ENCODE results near the gene NFATC2.

The NFATC2 gene

DNA sequence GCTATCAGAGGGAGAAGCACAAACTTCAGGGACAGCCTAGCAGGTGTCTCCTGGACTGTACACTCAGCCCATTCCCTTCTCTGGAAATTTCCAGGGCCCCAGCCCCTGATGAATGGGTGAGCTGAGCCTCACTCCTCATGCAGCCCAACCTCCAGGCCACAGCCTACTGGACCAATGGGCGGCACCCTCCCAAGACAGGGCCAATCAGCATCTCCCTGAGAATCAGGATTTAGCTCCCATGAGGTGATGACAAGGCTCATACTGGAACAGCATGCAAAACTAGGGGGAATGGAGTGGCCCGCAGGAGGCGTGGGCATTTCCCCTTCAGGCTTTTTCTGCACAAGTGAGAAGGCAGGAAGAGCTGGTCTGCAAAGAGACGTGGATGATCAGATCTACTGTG is 29.0 kb downstream of the NFATC2 start:
- no peak for DNase-seq

GRCh38 chr20:51512645-51513044 is 29.9 kb downstream of the NFATC2 start:
- no peak for DNase-seq

- no peak for DNase-seq
Measured at GRCh38 chr20:51511861-51512619, 30.5 kb downstream of the NFATC2 start.

GRCh38 chr20:51510936-51511605 is 31.4 kb downstream of the NFATC2 start:
- DNase-seq, result no peak

DNA sequence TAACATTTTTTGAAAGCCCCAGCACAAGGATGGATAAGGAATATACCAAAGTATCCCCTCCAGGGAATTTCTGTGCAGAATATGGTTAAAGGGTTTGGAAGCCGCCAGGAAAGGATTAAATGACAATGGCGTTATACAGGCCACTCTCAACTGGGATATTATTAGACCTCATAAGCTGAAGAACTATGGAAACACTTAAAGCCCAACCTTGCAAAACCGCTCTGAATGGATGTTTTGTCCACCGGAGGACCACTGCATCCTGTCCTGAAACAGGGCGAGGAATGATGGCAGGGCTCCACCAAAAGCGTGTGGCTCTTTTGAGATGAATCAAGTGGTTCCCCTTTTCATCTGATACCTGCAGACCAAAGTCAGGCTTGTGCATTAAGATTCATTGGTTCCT is 32.4 kb downstream of the NFATC2 start:
- no peak for DNase-seq

DNA sequence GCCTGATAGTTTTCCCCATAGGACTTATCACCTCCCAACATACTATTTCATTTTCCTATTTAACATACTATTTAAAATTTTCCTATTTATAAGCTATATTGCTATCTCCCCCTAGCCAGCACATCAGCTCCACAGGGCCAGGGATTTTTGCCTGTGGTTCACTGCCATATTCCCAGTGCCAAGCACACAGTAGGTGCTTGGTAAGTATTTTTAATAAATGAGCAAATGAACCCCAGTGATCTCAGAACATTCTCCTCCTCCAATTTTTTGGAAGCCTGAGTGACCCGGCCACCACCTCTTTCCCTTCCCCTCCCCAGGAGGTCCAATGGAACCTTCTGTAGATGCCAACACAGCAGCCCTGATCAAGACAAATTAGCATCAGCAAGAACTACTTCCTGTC is 33.3 kb downstream of the NFATC2 start:
- no peak for DNase-seq

DNA sequence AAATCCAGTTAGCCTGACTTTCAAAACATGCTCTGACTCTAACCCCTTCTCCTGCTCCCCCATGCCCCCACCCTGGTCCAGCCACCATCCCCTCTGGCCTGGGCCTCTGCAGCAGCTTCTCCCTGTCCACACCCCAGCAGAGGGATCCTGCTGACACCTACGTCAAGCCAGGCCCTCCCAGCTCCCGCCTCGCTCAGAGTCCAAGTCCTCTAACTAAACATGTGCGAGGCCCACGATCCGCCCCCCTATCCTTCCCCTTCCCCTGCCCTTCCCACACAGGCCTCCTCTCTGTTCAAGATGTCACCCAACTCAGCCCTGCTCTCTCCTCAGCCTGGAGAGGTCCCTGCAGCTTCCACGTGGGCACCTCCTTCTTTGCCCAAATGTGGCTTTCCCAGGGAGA is 33.7 kb downstream of the NFATC2 start:
- no peak for DNase-seq

GRCh38 chr20:51508158-51508557 is 34.4 kb downstream of the NFATC2 start:
- DNase-seq, result no peak

GRCh38 chr20:51507216-51508036 is 35.1 kb downstream of the NFATC2 start:
- DNase-seq, result no peak

DNA sequence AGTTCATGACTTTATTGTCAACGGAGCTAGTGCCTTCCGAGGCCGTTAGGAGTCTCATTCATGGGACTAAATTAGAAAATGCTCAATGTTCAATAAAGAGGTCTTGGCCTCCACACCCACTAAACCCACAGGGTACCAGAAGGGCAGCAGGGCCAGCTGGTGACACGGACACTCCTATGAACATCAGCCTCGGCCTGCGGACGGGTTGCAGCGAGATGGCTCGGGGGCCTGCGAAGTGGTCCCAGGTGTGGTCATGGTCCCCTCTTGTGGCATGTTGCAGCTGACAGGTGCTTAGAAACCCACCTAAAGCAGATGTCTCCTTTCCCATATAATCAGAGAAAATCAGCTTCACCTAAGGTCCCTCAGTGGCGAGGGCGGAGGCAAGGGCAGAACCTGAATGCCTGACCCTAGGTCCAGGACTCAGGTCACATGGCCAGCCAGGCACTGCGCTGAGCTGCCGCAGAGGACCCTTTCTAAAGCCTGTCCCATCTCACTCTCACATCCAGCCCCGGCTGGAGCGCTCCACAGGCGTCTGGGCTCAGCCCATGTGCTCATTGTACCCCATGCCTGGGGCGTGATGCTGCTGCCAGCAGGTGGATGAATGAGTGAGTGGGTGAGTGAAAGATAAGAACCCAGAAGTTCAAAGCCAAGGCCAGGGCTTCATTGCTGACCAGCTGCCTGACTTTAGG is 35.8 kb downstream of the NFATC2 start:
- no peak for DNase-seq

GRCh38 chr20:51505566-51505965 is 37.0 kb downstream of the NFATC2 start:
- no peak for DNase-seq

DNA sequence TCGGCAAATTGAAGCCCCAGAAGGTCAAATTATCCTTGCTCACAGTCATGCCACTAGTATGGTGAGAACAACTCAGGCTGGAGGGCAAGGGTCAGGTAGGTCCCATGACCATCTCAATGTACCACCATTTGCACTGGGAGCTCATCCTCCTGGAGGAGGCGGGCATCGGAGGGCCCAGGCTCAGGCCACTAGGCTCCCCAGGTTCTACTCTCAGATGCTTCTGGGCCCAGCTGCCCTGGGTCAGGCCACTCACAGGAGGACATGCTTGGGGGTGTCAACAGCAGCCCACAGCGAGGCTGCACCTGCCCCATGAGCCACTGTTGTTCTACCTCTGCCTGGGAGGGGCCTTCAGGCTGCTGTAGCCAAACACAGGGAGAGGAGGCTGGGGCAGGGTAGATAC is 39.1 kb downstream of the NFATC2 start:
- DNase-seq, result no peak

GRCh38 chr20:51500936-51501335 is 41.6 kb downstream of the NFATC2 start:
- DNase-seq, result no peak

DNA sequence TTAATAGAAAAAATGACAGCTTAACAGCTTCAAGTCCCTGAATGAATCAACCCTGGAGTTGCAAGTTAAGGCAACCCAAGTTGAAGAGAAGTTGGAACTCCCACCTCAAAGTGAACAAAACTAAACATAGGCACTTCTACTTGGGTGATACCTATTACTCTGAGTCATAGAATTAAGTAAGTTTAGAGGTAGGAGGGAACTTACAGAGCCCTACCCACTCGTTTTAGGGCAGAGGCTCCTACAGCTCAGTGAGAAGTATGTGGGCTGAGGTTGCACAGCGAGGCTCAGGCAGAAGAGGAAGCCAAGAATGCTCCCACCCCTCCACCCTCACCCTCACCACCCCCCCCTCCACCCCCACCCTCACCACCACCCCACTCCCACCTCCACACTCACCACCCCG is 42.2 kb downstream of the NFATC2 start:
- no peak for DNase-seq

GRCh38 chr20:51498765-51499540 is 43.6 kb downstream of the NFATC2 start:
- no peak for DNase-seq

DNA sequence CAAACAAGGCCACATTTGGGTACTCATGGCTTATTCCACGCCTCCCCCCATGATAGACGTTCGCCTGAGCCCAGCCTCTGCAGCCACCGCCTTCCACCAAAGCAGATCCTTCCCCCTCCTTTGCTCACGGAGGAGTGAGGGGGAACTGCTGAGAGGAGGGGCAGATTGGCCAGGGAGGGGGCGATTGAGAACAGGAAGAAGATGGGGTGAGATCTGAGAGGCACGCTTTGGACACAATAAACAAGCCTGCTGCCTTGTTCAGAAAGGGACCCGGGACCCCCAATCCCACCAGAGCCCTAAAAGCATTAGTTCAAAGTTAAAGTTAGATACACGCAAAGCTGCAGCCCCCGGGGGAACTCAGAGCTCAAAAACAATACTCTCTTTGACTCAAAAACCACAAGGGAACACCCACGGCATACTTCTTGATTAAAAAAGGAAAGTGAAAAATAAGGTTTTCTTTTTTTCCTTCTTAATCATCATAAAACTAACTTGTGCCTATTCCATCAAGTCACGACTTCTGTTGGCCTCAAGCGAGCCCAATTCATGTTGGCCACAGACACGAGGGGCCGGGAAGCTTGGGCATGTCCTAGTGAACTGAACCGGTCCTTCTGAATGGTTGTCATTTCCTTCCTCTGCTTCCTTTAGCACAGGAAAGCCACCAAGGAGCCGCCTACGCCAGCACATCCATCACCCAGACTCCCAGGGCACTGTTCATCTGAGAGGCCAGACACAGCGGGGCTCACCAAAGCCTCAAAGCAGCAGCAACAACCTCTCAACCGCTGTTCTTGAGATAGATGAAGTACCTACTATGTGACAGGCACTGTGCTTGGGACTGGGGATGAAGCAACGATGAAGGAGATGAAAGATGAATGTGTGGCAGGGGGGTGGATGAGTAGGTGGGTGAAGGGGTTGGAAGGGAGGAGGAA is 44.7 kb downstream of the NFATC2 start:
- DNase-seq, result no peak

DNA sequence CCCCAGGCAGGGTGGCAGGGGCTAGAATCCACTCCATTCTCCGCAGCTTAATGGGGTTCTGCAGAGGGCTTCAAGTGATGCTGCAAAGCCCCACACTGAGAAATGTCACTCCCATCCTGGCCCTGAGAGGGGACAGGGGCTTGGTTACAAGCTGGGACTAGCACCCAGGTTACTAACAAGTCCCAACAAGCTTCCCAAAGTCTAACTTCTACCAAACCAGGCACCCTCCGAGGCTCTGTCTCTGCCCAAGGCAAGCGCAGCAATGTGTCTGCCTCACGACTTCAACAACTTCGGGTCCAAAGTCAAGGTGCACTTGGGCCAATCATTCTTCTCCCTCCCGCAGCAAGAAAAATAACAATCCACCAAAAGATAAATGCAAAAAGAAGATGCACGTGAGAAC is 45.6 kb downstream of the NFATC2 start:
- no peak for DNase-seq

DNA sequence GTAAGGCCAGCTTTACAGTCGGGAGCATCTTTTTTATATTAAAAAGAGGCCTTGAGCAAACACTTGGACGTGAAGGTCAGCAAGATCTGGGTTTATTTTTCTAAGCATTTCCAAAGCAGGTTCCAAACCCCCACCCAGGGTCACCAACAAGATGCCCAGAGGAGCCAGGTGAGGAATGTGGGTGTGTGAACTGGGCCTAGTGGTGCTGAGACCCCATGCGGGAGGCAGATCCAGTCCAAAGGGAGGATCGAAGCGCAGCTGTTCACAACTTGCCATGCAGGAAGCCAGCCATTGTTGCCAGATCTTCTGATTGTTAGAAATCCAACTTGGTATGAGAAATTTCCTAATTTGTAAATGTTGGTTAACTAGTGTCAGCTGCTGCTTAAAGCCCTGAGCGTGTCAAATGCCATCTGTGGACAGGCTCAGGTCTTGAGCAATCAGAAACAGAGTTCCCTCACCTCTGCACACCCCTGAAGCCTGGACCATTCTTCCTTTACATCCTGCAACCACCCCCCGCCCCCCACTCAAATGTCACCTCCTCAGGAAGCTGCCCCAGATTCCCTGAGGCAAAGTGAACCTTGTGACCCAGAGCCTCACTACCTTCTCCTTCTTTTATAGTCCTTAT is 46.5 kb downstream of the NFATC2 start:
- DNase-seq, result no peak

DNA sequence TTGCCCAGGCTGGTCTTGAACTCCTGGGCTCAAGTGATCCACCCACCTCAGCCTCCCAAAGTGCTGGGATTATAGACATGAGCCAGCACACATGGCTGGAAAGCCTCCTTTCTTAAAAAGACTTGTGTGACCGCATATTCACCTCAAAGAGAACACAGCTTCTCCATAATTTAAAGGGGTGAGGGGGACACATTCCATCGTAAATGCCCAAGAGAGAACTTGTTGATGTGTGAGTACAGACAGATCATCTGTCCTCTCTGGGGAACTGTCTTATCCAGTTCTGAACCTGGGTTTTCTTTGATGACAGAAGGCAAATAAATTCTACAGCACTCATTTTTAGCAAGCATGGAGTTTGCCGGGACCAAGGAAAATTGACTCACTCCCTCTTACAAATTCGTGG is 47.2 kb downstream of the NFATC2 start:
- no peak for DNase-seq

- no peak for DNase-seq
Measured at GRCh38 chr20:51494241-51495110, 48.0 kb downstream of the NFATC2 start.
